ENCODE measurements around the gene ZNF598. TPM values are rescaled to one million over a fixed set of nuclear protein-coding genes. Genes with fewer than 3 reads are reported as not detected.

The ZNF598 gene
- total and polyA plus RNA-seq, 2 donors from 2014 or later, result 14.3 to 34.9 TPM

DNA sequence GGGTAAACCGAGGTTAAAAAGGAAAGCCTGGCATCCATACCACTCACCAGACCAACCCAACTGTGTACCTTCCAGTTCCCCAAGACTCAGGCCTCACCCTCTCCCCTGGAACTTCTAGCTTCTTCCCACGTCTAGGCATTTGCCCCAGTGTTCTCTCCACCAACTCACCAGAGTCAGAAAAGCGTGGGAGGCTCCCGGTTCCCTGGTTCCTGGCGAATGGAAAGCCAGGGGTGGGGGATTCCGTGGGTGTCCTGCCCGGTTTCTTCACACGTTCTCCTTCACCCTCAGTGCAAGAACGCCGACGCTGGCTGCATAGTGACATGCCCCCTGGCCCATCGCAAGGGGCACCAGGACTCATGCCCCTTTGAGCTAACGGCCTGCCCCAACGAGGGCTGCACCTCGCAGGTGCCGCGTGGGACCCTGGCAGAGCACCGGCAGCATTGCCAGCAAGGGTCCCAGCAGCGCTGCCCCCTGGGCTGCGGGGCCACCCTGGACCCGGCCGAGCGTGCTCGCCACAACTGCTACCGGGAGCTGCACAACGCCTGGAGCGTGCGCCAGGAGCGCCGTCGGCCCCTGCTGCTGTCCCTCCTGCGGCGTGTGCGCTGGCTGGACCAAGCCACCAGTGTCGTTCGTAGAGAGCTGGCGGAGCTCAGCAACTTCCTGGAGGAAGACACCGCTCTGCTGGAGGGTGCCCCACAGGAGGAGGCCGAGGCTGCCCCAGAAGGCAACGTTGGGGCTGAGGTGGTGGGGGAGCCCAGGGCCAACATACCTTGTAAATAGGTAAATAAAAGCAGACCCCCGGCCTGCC is 41.3 kb downstream of the ZNF598 start:
- H3K9ac ChIP-seq (ENCODE audit: low read length in 3 of 3), result no peak overlapping the region
- intact Hi-C loops (cut with DNase I), result no loop called here
- H3K36me3 ChIP-seq (ENCODE audit: control insufficient read depth in 2 of 3, insufficient read depth in 3 of 3, low read length in 3 of 3), result no peaks in the 10 kb centered on the region
- H3K4me1 ChIP-seq (ENCODE audit: control insufficient read depth in 2 of 3, insufficient read depth in 2 of 3, low read depth in 1 of 3, low read length in 3 of 3), result peaks cover 0 to 22% (median 16%) of the 10 kb centered on the region in 3 donors
- H3K27me3 ChIP-seq (ENCODE audit: control insufficient read depth, insufficient read depth, low read length), result no peaks in the 10 kb centered on the region
- H3K27ac ChIP-seq (ENCODE audit: low read depth in 2 of 2, low read length in 2 of 2), result no peak overlapping the region
- FAIRE-seq (no peak), DNase-seq (no peak)
- no peak overlapping the region for H3K4me3 ChIP-seq (ENCODE audit: low read length in 3 of 3)
- no peak for TF ChIP-seq CTCF (IDR thresholded peaks at IDR 0.05; ENCODE audit: borderline replicate concordance, extremely low read depth, insufficient read depth)
- no peaks in the 10 kb centered on the region for H3K9me3 ChIP-seq (ENCODE audit: control insufficient read depth in 2 of 3, insufficient read depth in 1 of 3, low read length in 3 of 3)

- no peak within 1 kb of the TSS for H3K27ac ChIP-seq (ENCODE audit: low read depth in 2 of 2, low read length in 2 of 2)
- no peak for FAIRE-seq
- no peak for TF ChIP-seq CTCF (IDR thresholded peaks at IDR 0.05; ENCODE audit: borderline replicate concordance, extremely low read depth, insufficient read depth)
Measured at GRCh38 chr16:1966460-1966859, 43.2 kb downstream of the ZNF598 start, which contains the start of gene RNF151. Gene RNF151, plus strand, starts transcription at chr16:1966856. Its CDS starts 26 bp downstream, at chr16:1966882.

GRCh38 chr16:1965396-1966001 is 44.1 kb downstream of the ZNF598 start:
- no peak for TF ChIP-seq CTCF (IDR thresholded peaks at IDR 0.05; ENCODE audit: borderline replicate concordance, extremely low read depth, insufficient read depth)
- Histone ChIP-seq H3K4me3 (ENCODE audit: low read length in 3 of 3) (peak overlapping the region; percentile 71 to 86 (median 76)), H3K4me1 (ENCODE audit: control insufficient read depth in 2 of 3, insufficient read depth in 2 of 3, low read depth in 1 of 3, low read length in 3 of 3) (peaks cover 0 to 16% (median 13%) of the 10 kb centered on the region in 3 donors), H3K9ac (ENCODE audit: low read length in 3 of 3) (peak overlapping the region; percentile 48 to 96 (median 93)), H3K27me3 (ENCODE audit: control insufficient read depth, insufficient read depth, low read length) (no peaks in the 10 kb centered on the region), H3K36me3 (ENCODE audit: control insufficient read depth in 2 of 3, insufficient read depth in 3 of 3, low read length in 3 of 3) (peaks cover 0 to 6% (median 6%) of the 10 kb centered on the region in 3 donors), H3K9me3 (ENCODE audit: control insufficient read depth in 2 of 3, insufficient read depth in 1 of 3, low read length in 3 of 3) (no peaks in the 10 kb centered on the region), H3K27ac (ENCODE audit: low read depth in 2 of 2, low read length in 2 of 2) (peak overlapping the region; percentile 92 to 95)
- FAIRE-seq (no peak), DNase-seq (no peak)
- intact Hi-C loops (cut with DNase I), result no loop called here

More at GRCh38 chr16:1966460-1966859, 43.2 kb downstream of the ZNF598 start, which contains the start of gene RNF151:
- DNase-seq, result no peak
- intact Hi-C loops (cut with DNase I), result no loop called here
- H3K4me1 ChIP-seq (ENCODE audit: control insufficient read depth in 2 of 3, insufficient read depth in 2 of 3, low read depth in 1 of 3, low read length in 3 of 3), result peaks cover 0 to 15% (median 12%) of the 10 kb centered on the region in 3 donors
- H3K9me3 ChIP-seq (ENCODE audit: control insufficient read depth in 2 of 3, insufficient read depth in 1 of 3, low read length in 3 of 3), result no peaks in the 10 kb centered on the region
- H3K36me3 ChIP-seq (ENCODE audit: control insufficient read depth in 2 of 3, insufficient read depth in 3 of 3, low read length in 3 of 3), result peaks cover 0 to 2% (median 0%) of the 10 kb centered on the region in 3 donors
- peak within 1 kb of the TSS in 2 of 3 donors; percentile 76 to 86 for H3K4me3 ChIP-seq (ENCODE audit: low read length in 3 of 3)
- no peaks in the 10 kb centered on the region for H3K27me3 ChIP-seq (ENCODE audit: control insufficient read depth, insufficient read depth, low read length)
- peak within 1 kb of the TSS in 1 of 3 donors; percentile 93 for H3K9ac ChIP-seq (ENCODE audit: low read length in 3 of 3)

All from kidney (tissue), 14 donors.